CD4-positive, alpha-beta T cell treated with Interleukin-15 for 4 hours (primary cell): ENCODE results near the gene FILIP1.

ENCODE experiments used
- DNase-seq: peaks from one replicate; pipeline ENCODE4 v3.0.0-alpha.2; 2020; ENCODE audit warnings: low spot score

The FILIP1 gene

DNA sequence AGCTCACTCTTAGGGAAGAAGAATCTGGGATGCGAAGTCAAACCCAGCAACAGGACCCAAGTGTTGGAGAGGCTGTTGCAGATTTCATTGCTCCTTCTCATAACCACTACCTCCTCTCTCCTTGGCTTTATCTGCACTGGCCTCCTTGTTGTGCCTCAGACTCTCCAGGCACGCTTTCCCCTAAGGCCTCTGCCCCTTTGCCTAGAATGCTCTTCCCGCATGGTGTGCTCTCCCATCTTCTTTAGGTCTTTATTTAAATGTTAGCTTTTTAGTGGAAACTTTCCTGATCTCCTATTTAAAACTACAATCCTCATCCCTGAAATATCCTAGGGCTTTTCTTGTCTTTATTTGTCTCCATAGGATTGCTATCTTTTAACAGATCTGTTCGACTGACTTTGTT is 114.1 kb downstream of the FILIP1 start:
- DNase-seq, result no peak

GRCh38 chr6:75378101-75378500 is 115.5 kb downstream of the FILIP1 start:
- no peak for DNase-seq

GRCh38 chr6:75377386-75377785 is 116.2 kb downstream of the FILIP1 start:
- no peak for DNase-seq

DNA sequence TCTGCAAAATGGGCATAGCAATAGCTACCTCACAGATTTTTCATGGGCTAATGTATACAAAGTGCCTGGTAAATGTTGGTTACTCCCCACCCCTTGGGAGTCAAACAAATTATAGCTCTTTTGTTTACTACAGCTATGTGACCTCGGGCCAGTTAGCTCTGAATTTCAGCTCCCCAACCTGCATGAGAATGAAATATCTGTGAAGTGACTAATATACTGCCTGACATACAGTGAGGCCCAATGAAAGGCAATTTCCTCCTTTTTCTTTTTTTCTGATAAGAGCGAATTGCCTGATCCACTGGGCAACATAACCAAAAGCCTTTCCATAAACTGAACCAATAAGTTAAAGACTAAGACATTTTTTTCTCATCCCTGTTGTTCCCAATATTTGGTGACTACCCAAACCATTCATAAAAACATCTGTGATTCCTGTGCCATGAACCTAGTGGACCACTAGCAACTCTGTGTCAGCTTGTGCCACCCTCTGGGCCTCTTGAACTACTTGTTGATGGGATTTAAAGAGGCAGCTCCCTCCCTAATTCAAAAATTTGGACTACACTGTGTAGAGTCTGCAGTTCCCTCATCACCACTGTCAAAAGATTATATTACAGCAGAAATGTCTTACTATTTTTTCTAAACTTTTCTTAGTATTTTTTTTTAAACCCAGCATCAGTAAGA is 117.1 kb downstream of the FILIP1 start:
- no peak for DNase-seq

- DNase-seq, result no peak
Measured at GRCh38 chr6:75374961-75375400, 118.6 kb downstream of the FILIP1 start.

GRCh38 chr6:75372884-75373283 is 120.7 kb downstream of the FILIP1 start:
- DNase-seq, result no peak

GRCh38 chr6:75370011-75370410 is 123.6 kb downstream of the FILIP1 start:
- no peak for DNase-seq

GRCh38 chr6:75368864-75369402 is 124.7 kb downstream of the FILIP1 start:
- DNase-seq, result no peak

DNA sequence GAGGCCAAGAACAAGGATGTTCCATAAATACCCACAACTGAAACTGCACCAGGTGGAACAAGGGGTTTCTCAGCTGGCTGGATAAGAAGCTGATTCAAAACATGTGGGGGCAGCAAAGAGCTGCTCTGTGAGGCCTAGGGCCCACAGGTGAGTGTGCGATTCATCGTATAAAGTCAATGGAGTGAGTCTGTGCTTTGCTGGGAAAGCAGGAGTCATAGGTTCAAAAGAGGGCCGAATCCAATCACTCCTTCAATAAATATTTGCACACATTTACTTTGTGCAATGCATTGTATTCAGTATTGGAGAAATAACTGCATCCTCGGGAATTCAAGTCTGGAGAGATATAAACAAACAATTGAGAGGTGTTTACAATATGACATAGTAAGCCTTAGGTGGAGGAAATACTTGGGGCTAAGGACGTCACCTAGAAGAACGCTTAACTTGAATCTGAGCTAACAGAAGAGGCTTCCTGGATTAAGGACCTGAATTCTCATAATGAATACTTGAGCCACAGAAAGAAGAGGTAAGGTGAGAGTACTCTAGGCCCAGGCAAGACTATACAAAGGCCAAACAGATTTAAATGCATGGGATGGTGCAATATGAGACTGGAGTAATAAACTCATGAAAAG is 125.3 kb downstream of the FILIP1 start:
- DNase-seq, result no peak

DNA sequence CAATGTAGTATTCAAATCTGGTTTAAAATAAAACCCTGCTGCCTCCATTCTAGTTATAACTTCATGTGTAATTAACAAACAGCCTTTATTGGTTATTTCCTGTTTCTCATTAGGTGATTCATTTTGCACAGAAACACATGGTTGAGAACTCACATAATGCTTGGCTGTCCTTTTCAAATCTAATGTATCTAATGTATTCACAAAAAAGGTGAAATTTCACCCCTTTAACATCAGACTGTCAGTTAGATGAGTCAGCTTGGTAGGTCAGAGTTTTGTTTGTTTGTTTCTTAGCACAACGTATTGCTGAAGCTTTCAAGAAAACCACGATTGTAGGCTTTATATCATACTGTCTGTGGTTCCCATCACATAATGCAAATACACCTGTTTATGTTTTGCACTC is 130.3 kb downstream of the FILIP1 start:
- no peak for DNase-seq

GRCh38 chr6:75353644-75354043 is 140.0 kb downstream of the FILIP1 start:
- no peak for DNase-seq

GRCh38 chr6:75351570-75351969 is 142.0 kb downstream of the FILIP1 start:
- no peak for DNase-seq

DNA sequence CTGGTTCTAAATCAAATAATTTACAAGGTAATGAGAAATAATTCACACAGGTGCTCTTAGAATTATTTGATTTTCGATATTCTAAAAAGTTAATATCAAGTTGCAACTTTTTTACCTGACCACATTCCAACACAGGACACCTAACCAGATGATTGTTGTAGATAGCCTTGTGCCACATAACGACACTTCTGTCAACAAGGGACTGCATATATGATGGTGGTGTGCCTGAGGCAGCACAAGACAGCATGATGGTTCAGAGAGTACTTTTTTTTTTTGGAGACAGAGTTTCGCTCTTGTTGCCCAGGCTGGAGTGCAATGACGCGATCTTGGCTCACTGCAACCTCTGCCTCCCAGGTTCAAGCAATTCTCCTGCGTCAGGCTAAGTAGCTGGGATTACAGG is 142.8 kb downstream of the FILIP1 start:
- DNase-seq, result no peak

- no peak for DNase-seq
Measured at GRCh38 chr6:75350156-75350555, 143.4 kb downstream of the FILIP1 start.

DNA sequence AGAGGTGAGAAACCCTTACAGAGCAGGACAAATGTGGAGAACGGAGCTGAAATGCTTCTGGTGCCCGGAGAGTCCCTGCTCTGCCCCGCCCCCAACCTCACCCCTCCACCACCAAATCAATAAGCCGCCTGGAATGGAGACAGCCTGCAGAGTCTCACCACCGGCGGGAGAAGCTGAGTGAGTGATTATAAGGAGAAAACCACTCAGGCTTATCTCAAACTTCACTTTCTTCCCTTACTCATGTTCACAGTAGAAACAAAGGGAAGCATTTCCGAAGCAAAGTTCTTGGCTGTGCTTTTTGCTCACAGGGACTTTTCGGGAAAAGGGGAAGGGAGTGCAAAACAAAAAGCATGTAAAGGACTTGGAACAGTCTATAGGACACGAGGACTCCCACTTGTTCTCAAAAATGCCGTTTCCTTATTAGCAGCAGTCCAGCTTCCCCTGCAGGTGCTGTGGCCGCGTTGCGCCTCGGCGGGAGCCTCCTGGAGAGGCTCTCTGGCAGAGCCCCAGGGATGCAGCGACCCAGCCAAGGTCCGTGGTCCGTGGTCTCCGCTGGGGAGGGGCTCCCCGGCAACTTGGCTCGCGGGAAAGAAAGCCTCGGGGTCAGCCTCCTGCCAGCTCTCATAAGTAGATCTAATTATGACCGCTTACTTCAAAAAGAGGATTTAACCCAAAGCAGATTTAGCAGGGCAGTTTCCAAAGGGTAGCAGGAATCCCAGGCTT is 144.2 kb downstream of the FILIP1 start:
- no peak for DNase-seq

DNA sequence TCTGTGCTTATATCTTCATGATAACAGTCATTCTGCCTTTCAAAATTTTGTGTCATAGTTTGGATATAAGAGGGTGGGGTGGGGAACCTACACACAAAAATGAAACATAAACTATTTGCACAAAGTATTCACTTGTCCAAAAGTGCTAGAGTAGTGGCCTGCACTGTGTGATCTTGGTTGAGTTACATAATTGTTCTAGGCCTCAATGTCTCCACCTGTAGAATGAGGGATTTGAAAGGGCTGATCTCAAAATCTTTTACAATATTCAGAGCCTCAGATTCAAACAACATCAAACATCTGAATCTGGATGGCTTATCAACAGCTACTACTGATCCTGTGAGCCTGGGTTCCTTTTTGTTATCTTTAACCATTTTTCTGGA is 144.7 kb downstream of the FILIP1 start:
- DNase-seq, result no peak

- no peak for DNase-seq
Measured at GRCh38 chr6:75347898-75348610, 145.5 kb downstream of the FILIP1 start.

GRCh38 chr6:75345413-75345812 is 148.2 kb downstream of the FILIP1 start:
- DNase-seq, result no peak

DNA sequence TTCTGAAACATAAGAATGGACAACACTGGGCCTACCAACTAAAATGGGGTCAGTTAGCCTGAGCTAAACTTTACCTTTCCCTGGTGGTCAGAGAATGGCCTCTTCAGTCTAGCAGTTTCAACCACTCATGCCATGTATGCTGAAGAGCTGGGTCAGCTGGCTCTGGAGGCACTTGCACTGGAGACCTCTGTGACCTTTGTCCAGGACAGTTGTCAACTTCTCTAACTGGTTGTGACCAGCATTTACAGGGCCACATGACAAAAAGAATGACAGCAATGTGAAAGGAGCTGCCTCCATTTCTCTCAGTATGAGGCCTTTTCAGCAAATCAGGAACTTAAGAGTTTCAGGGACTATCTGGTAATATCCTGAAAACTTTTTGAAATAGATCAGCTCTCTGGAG is 149.1 kb downstream of the FILIP1 start:
- no peak for DNase-seq

DNA sequence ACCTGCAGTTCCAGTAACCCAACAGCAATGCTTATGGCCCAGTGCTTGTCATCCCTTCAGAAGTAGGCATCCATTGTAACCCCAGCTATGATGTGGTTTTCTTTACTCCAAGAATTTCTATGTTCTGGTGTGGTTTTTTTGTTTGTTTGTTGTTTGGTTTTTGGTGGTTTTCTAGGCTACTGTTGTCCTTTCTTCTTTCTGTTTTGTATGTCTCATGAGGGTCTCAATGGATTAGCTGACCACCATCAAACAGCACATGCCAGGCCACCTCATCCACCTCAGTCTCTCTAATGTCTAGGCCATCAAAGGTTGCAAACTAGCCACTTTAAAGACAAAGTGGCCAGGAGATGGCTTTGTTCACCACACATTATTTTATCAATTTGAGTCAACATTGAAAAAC is 149.6 kb downstream of the FILIP1 start:
- no peak for DNase-seq

GRCh38 chr6:75337835-75338580 is 155.6 kb downstream of the FILIP1 start:
- no peak for DNase-seq
